GM12878 (cell line): ENCODE measurements around the gene ROCK2.

Experiments used
- CHD4 ChIP-seq: fragments of 200-600 bp; sonication (generic); IDR thresholded peaks from 2 replicates; pipeline ENCODE4 v1.6.1; 2016; ENCODE audit warnings: mild to moderate bottlenecking
- PAX5 ChIP-seq: IDR thresholded peaks from 2 replicates; pipeline ENCODE4 v1.6.1; 2011; ENCODE audit warnings: low read depth, low read length, borderline replicate concordance
- POLR2A ChIP-seq: IDR thresholded peaks from 2 replicates; pipeline ENCODE4 v1.6.1; 2011; ENCODE audit warnings: low read depth, mild to moderate bottlenecking, low read length
- TAF1 ChIP-seq: IDR thresholded peaks from 2 replicates; pipeline ENCODE4 v1.6.1; 2011; ENCODE audit warnings: mild to moderate bottlenecking, low read depth, low read length, borderline replicate concordance
- ZNF274 ChIP-seq: IDR thresholded peaks from one replicate; pipeline ENCODE4 v1.8.0; 2011; ENCODE audit not compliant: insufficient read length, insufficient read depth
- TF ChIP-seq, protein P1 (sequence below): IDR thresholded peaks from 2 replicates; pipeline ENCODE4 v1.6.1; 2012; ENCODE audit warnings: mild to moderate bottlenecking, low read depth, low read length
- TF ChIP-seq, protein P2 (sequence below), 3 experiments: IDR thresholded peaks in 2 of 3; conservative IDR thresholded peaks in 1 of 3; 2 replicates each; pipeline ENCODE4 v1.5.1; 2011; ENCODE audit warnings: low read depth in 3 of 3, low read length in 3 of 3, mild to moderate bottlenecking in 3 of 3, control low read depth in 2 of 3, moderate library complexity in 2 of 3, inconsistent platforms in 1 of 3, mixed read lengths in 1 of 3; ENCODE audit not compliant: control insufficient read depth in 2 of 3, insufficient read depth in 1 of 3; ENCODE audit errors: extremely low read depth in 1 of 3
- TF ChIP-seq, protein P3 (sequence below): fragments of 150-350 bp; IDR thresholded peaks from 2 replicates; pipeline ENCODE4 v1.6.1; 2016; ENCODE audit warnings: low read depth, low read length
- TF ChIP-seq, protein P4 (sequence below): fragments of 450-650 bp; IDR thresholded peaks from 2 replicates; pipeline ENCODE4 v1.6.1; 2016; ENCODE audit warnings: mild to moderate bottlenecking, moderate library complexity, borderline replicate concordance

DNA sequence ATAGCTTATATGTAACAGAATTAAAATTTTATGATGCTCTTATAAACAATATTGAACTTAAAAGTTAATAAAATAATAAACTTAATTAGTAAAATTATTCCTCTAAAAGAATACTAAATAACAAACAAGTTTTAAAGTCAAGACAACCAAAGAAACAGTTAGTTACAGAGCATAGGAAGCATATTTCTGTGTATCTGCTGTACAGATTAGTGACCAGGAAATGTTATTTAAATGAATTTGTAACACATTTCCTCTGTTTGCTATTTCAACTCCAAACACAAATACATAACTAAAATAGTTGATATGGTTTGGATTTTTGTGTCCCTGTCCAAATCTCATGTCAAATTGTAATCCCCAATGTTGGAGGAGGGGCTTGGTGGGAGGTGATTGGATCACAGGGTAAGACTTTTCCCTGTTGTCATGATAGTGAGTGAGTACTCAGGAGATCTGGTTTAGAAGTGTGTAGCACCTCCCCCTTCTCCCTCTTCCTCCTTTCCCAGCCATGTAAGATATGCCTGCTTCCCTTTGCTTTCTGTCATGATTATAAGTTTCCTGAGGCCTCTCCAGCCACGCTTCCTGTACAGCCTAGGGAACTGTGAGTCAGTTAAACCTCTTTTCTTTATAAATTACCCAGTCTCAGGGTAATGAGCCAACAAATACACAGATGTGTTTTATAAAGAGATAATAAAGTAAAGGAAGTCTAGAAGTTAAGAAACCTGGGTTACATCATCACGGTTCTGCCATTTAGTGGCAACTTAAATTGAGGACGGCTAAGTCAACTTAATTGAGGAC, 51.8 kb downstream of the ROCK2 start:
- no peak for TF ChIP-seq ZNF274
- TF ChIP-seq, protein P1, sequence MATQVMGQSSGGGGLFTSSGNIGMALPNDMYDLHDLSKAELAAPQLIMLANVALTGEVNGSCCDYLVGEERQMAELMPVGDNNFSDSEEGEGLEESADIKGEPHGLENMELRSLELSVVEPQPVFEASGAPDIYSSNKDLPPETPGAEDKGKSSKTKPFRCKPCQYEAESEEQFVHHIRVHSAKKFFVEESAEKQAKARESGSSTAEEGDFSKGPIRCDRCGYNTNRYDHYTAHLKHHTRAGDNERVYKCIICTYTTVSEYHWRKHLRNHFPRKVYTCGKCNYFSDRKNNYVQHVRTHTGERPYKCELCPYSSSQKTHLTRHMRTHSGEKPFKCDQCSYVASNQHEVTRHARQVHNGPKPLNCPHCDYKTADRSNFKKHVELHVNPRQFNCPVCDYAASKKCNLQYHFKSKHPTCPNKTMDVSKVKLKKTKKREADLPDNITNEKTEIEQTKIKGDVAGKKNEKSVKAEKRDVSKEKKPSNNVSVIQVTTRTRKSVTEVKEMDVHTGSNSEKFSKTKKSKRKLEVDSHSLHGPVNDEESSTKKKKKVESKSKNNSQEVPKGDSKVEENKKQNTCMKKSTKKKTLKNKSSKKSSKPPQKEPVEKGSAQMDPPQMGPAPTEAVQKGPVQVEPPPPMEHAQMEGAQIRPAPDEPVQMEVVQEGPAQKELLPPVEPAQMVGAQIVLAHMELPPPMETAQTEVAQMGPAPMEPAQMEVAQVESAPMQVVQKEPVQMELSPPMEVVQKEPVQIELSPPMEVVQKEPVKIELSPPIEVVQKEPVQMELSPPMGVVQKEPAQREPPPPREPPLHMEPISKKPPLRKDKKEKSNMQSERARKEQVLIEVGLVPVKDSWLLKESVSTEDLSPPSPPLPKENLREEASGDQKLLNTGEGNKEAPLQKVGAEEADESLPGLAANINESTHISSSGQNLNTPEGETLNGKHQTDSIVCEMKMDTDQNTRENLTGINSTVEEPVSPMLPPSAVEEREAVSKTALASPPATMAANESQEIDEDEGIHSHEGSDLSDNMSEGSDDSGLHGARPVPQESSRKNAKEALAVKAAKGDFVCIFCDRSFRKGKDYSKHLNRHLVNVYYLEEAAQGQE, result no peak
- TF ChIP-seq, protein P2, sequence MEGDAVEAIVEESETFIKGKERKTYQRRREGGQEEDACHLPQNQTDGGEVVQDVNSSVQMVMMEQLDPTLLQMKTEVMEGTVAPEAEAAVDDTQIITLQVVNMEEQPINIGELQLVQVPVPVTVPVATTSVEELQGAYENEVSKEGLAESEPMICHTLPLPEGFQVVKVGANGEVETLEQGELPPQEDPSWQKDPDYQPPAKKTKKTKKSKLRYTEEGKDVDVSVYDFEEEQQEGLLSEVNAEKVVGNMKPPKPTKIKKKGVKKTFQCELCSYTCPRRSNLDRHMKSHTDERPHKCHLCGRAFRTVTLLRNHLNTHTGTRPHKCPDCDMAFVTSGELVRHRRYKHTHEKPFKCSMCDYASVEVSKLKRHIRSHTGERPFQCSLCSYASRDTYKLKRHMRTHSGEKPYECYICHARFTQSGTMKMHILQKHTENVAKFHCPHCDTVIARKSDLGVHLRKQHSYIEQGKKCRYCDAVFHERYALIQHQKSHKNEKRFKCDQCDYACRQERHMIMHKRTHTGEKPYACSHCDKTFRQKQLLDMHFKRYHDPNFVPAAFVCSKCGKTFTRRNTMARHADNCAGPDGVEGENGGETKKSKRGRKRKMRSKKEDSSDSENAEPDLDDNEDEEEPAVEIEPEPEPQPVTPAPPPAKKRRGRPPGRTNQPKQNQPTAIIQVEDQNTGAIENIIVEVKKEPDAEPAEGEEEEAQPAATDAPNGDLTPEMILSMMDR (IDR thresholded peaks at IDR 0.05 in 2 of 3, conservative IDR thresholded peaks at IDR 0.05 in 1 of 3; ENCODE audit: control insufficient read depth in 2 of 3, extremely low read depth in 1 of 3, insufficient read depth in 1 of 3, low read depth in 3 of 3, low read length in 3 of 3), result no peak
- TF ChIP-seq TAF1, result no peak
- no peak for TF ChIP-seq CHD4
- TF ChIP-seq, protein P3, sequence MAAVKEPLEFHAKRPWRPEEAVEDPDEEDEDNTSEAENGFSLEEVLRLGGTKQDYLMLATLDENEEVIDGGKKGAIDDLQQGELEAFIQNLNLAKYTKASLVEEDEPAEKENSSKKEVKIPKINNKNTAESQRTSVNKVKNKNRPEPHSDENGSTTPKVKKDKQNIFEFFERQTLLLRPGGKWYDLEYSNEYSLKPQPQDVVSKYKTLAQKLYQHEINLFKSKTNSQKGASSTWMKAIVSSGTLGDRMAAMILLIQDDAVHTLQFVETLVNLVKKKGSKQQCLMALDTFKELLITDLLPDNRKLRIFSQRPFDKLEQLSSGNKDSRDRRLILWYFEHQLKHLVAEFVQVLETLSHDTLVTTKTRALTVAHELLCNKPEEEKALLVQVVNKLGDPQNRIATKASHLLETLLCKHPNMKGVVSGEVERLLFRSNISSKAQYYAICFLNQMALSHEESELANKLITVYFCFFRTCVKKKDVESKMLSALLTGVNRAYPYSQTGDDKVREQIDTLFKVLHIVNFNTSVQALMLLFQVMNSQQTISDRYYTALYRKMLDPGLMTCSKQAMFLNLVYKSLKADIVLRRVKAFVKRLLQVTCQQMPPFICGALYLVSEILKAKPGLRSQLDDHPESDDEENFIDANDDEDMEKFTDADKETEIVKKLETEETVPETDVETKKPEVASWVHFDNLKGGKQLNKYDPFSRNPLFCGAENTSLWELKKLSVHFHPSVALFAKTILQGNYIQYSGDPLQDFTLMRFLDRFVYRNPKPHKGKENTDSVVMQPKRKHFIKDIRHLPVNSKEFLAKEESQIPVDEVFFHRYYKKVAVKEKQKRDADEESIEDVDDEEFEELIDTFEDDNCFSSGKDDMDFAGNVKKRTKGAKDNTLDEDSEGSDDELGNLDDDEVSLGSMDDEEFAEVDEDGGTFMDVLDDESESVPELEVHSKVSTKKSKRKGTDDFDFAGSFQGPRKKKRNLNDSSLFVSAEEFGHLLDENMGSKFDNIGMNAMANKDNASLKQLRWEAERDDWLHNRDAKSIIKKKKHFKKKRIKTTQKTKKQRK, result no peak
- no peak for TF ChIP-seq POLR2A
- TF ChIP-seq PAX5, result no peak
- TF ChIP-seq, protein P4, sequence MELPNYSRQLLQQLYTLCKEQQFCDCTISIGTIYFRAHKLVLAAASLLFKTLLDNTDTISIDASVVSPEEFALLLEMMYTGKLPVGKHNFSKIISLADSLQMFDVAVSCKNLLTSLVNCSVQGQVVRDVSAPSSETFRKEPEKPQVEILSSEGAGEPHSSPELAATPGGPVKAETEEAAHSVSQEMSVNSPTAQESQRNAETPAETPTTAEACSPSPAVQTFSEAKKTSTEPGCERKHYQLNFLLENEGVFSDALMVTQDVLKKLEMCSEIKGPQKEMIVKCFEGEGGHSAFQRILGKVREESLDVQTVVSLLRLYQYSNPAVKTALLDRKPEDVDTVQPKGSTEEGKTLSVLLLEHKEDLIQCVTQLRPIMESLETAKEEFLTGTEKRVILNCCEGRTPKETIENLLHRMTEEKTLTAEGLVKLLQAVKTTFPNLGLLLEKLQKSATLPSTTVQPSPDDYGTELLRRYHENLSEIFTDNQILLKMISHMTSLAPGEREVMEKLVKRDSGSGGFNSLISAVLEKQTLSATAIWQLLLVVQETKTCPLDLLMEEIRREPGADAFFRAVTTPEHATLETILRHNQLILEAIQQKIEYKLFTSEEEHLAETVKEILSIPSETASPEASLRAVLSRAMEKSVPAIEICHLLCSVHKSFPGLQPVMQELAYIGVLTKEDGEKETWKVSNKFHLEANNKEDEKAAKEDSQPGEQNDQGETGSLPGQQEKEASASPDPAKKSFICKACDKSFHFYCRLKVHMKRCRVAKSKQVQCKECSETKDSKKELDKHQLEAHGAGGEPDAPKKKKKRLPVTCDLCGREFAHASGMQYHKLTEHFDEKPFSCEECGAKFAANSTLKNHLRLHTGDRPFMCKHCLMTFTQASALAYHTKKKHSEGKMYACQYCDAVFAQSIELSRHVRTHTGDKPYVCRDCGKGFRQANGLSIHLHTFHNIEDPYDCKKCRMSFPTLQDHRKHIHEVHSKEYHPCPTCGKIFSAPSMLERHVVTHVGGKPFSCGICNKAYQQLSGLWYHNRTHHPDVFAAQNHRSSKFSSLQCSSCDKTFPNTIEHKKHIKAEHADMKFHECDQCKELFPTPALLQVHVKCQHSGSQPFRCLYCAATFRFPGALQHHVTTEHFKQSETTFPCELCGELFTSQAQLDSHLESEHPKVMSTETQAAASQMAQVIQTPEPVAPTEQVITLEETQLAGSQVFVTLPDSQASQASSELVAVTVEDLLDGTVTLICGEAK, result no peak
